Liver (tissue), 3 donors: ENCODE data around the gene MADCAM1.

Experiments used
- ATF3 ChIP-seq: IDR thresholded peaks from 2 replicates; pipeline ENCODE4 v1.6.1; 2016; ENCODE audit warnings: antibody characterized with exemption
- CTCF ChIP-seq: fragments of 150-350 bp; IDR thresholded peaks from 2 replicates; pipeline ENCODE4 v1.5.1; 2017; ENCODE audit warnings: improper control_type of control experiment, low read depth, low read length; ENCODE audit not compliant: missing input control
- TAF1 ChIP-seq: conservative IDR thresholded peaks from 2 replicates; pipeline ENCODE4 v1.6.1; 2016; ENCODE audit warnings: antibody characterized with exemption, mild to moderate bottlenecking
- donor health status: healthy.
- donor health status: healthy.

- TF ChIP-seq CTCF = no peak
- TF ChIP-seq ATF3 = no peak
- TF ChIP-seq TAF1 = no peak
These were observed 10.6 kb upstream of the MADCAM1 start for GRCh38 chr19:485583-486236.
